ENCODE data around the gene LCN9. TPM values are rescaled to one million over a fixed set of nuclear protein-coding genes. Genes with fewer than 3 reads are reported as not detected.
"Not testable (repeated sequence)": the region's sequence is repeated elsewhere in the genome, so short reads cannot be mapped to it uniquely, and the experiment has no call there.

LCN9 gene
- total RNA-seq, 1 donor from 2014 or later: 2.4 TPM

- no peak overlapping the region for H2AFZ ChIP-seq (replicated peaks)
- Mint-ChIP-seq H3K27me3 (ENCODE audit: insufficient read depth, low read depth) (no peaks in the 10 kb centered on the region), H3K36me3 (no peaks in the 10 kb centered on the region), H3K9me3 (peaks cover 8% of the 10 kb centered on the region), H3K4me1 (no peaks in the 10 kb centered on the region), H3K4me3 (no peak overlapping the region), H3K27ac (no peak overlapping the region)
- H3K4me1 ChIP-seq: no peaks in the 10 kb centered on the region
- no peak overlapping the region for H3K4me2 ChIP-seq
- TF ChIP-seq CTCF (IDR thresholded peaks at IDR 0.05) (no peak), EZH2 (IDR thresholded peaks at IDR 0.05) (no peak), EZH2phosphoT487 (IDR thresholded peaks at IDR 0.05) (no peak)
- no peaks in the 10 kb centered on the region for H4K20me1 ChIP-seq (ENCODE audit: low read depth)
- H3F3A ChIP-seq (ENCODE audit: low read depth): no peaks in the 10 kb centered on the region
- H3K9me3 ChIP-seq (ENCODE audit: low read depth): no peaks in the 10 kb centered on the region
- no peak for DNase-seq (ENCODE audit: low spot score)
- H3K36me3 ChIP-seq: no peaks in the 10 kb centered on the region
- no peak overlapping the region for H3K9ac ChIP-seq
- no peaks in the 10 kb centered on the region for H3K27me3 ChIP-seq
- no peak overlapping the region for H3K4me3 ChIP-seq
- no peak overlapping the region for H3K27ac ChIP-seq
- H3K79me2 ChIP-seq (ENCODE audit: low read depth): no peaks in the 10 kb centered on the region
Measured at GRCh38 chr9:135622415-135623020, 40.6 kb upstream of the LCN9 start.

GRCh38 chr9:135624282-135624681 is 38.8 kb upstream of the LCN9 start:
- Histone ChIP-seq H3K9ac (no peak overlapping the region), H3K27me3 (no peaks in the 10 kb centered on the region), H3K36me3 (no peaks in the 10 kb centered on the region), H3K79me2 (ENCODE audit: low read depth) (no peaks in the 10 kb centered on the region), H4K20me1 (ENCODE audit: low read depth) (no peaks in the 10 kb centered on the region), H2AFZ (replicated peaks) (no peak overlapping the region), H3K4me1 (no peaks in the 10 kb centered on the region), H3K9me3 (ENCODE audit: low read depth) (peaks cover 7% of the 10 kb centered on the region), H3K4me3 (no peak overlapping the region), H3K4me2 (no peak overlapping the region), H3K27ac (no peak overlapping the region), H3F3A (ENCODE audit: low read depth) (no peaks in the 10 kb centered on the region)
- no peaks in the 10 kb centered on the region for H3K36me3 Mint-ChIP-seq
- no peaks in the 10 kb centered on the region for H3K4me1 Mint-ChIP-seq
- no peak overlapping the region for H3K4me3 Mint-ChIP-seq
- TF ChIP-seq CTCF (IDR thresholded peaks at IDR 0.05): no peak
- peaks cover 8% of the 10 kb centered on the region for H3K9me3 Mint-ChIP-seq
- no peaks in the 10 kb centered on the region for H3K27me3 Mint-ChIP-seq (ENCODE audit: insufficient read depth, low read depth)
- no peak overlapping the region for H3K27ac Mint-ChIP-seq
- DNase-seq (ENCODE audit: low spot score): no peak

GRCh38 chr9:135632841-135633240 is 30.3 kb upstream of the LCN9 start:
- no peak overlapping the region for H3K4me3 Mint-ChIP-seq
- Histone ChIP-seq H3K79me2 (ENCODE audit: low read depth) (no peaks in the 10 kb centered on the region), H3K4me1 (no peaks in the 10 kb centered on the region), H3K9ac (no peak overlapping the region), H3K27ac (no peak overlapping the region), H3K9me3 (ENCODE audit: low read depth) (peaks cover 7% of the 10 kb centered on the region), H3K4me2 (no peak overlapping the region), H3K36me3 (no peaks in the 10 kb centered on the region), H4K20me1 (ENCODE audit: low read depth) (no peaks in the 10 kb centered on the region), H2AFZ (replicated peaks) (no peak overlapping the region), H3F3A (ENCODE audit: low read depth) (no peaks in the 10 kb centered on the region), H3K4me3 (no peak overlapping the region), H3K27me3 (no peaks in the 10 kb centered on the region)
- no peaks in the 10 kb centered on the region for H3K36me3 Mint-ChIP-seq
- DNase-seq (ENCODE audit: low spot score): no peak
- no peak for TF ChIP-seq EZH2phosphoT487 (IDR thresholded peaks at IDR 0.05)
- TF ChIP-seq EZH2 (IDR thresholded peaks at IDR 0.05): no peak
- no peak for TF ChIP-seq CTCF (IDR thresholded peaks at IDR 0.05)
- peaks cover 3% of the 10 kb centered on the region for H3K27me3 Mint-ChIP-seq (ENCODE audit: insufficient read depth, low read depth)
- no peak overlapping the region for H3K27ac Mint-ChIP-seq
- no peaks in the 10 kb centered on the region for H3K4me1 Mint-ChIP-seq
- peaks cover 14% of the 10 kb centered on the region for H3K9me3 Mint-ChIP-seq

- not testable (repeated sequence) for H3K27me3 Mint-ChIP-seq (ENCODE audit: insufficient read depth, low read depth); DNase-seq (ENCODE audit: low spot score); H3K9me3 ChIP-seq (ENCODE audit: low read depth); H3K4me3 Mint-ChIP-seq; H3K27ac ChIP-seq; H3K27me3 ChIP-seq; H3K79me2 ChIP-seq (ENCODE audit: low read depth); H2AFZ ChIP-seq (replicated peaks); H3K36me3 Mint-ChIP-seq; H3K4me2 ChIP-seq; H3K36me3 ChIP-seq; H3F3A ChIP-seq (ENCODE audit: low read depth); H3K4me1 Mint-ChIP-seq; H3K4me1 ChIP-seq; H3K9ac ChIP-seq; H4K20me1 ChIP-seq (ENCODE audit: low read depth); H3K27ac Mint-ChIP-seq; H3K4me3 ChIP-seq
- peaks cover 10% of the 10 kb centered on the region for H3K9me3 Mint-ChIP-seq
Measured at GRCh38 chr9:135636930-135637530, 26.1 kb upstream of the LCN9 start.

All from neural progenitor cell (in vitro differentiated cells).